ENCODE data around the gene TMEM252.

Gene TMEM252

DNA sequence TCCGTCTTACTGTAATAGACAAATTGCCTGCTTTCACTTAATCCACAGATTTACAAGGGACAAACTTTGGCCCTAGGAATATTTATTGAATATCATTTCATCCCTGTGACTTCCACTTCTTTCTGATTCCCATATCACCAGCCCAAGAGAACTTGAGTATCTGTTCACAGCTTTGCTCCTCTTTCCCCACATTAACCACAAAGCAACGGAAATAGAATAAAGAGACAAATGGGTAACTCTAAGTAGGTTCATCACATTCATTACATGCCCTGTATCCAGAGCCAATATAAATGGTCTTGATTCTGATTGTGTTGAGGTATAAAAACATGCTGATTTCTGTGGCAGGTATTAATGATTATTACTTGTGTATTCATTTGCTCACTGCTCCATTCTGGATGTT lies 41.9 kb downstream of the TMEM252 start:
- no peak for DNase-seq (ENCODE audit: low read depth in 2 of 2)

DNA sequence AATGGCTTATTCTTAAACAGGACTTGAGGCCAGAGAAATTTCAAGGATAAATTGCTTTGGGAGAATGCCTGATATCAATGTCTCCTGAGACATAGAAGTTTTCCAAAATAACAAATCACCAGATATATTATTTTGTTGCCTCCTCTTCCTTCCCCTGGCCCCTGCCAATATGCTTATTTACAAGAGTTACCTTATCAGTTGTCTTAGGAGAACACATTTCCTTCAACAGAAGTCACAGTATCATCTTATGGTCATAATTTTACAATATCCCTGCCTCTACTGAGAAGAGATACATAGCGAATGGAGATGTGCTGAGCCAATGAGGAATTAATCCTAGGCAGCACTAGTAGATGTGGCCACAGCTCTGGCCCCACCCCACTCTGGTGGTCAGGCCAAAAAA lies 43.1 kb downstream of the TMEM252 start:
- no peak for DNase-seq (ENCODE audit: low read depth in 2 of 2)

DNA sequence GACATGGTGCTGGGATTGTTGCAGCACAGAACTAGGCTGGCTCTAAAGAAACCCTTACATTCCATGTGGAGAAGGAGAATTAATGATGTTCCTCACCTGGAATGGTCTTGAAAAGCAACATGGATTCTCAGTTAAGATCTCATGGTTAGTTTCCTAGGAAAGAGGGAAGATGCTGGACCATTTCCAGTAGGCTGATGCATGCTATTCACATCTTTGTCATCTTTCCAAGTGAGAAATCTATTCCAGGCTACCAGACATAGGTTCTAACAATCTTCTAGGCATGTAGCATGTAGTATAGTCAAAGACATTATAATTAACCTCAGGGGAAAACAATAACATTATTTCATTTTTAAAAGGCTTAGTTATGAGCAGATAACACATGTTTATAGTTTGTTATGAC lies 44.3 kb downstream of the TMEM252 start:
- DNase-seq (ENCODE audit: low read depth in 2 of 2) = no peak

DNA sequence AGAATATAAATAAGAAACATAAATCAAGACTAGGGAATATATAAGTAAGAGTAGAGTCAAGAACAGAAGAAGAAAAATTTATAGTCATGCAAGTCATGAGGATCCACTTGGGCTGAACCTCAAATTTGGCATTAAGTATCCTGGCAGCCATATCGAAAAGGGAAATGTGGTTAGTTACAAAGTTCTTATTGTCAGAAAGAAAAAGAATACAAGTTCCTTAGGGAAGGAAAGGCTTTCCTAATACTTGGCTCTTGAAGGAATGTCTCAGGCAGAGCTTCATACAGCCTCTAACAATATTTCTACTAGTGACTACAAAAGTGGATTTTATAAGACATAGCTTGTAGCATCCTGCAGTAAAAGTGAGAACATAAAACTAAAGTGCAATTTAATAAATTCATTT lies 45.4 kb downstream of the TMEM252 start:
- DNase-seq (ENCODE audit: low read depth in 2 of 2) = no peak

DNA sequence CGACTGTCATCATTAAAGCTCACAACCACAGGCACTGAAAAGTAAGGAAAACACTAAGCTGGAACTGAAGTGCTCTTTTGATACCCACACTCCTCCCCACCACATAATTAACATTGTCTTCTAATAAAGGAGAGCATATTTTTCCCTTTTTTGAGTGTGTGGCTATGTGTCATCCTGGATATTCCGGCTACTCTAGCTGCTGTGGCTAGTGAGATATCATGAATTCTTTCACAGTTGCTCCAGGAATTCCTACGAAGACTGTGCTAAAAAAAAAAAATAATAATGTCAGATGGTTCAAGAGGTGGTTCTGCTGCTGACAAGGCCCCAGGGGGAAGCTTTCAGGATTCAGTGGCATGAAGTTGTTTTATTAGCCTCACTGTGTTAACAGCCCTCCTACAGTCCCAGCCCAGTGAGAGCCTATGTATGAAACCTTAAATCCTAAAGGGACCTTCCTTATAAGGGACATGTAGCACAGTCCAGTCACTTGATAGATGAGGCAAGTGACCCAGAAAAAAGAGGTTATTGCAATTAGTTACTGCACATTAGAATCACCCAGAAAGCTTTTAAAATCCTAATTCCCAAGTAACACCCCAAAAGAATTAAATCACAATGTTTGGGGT lies 46.6 kb downstream of the TMEM252 start:
- DNase-seq (ENCODE audit: low read depth in 2 of 2) = no peak

DNA sequence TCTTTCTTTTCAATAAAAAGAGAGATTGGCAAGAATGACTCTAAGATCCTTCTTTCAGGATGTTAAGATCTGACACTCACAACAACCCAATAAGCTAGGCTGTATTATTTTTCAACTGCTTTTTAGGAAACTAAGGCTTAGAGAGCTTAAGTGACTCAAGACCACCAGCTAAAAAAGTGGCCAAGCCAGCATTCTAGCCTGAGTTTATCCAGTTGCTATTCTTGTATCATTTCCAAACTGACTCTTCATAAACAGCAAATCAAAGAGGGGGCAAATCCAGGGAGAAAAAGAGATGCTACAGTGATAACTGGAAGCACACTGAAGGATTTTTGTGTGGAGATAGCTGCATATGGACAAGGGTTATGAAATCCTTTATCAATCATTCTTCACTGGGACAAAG lies 47.1 kb downstream of the TMEM252 start:
- DNase-seq (ENCODE audit: low read depth in 2 of 2) = no peak

DNA sequence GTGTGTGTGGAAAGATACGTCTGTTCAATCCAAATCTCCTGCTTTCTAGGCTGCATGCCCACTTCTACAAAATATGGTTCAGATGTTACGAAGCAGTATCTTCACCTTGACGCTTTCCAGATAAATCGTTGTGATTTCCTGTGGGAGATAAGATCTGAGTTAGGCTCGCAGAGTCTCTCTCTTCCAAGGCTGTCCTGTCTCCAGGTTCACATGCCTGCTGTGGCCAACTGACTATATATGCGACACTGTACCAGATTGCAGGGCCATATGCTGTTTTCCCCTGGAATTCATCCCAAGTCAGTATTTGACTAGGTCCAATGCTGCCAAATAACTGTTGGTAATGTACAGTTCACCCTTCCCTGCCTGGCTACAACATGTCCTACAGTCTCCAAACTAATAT lies 47.9 kb downstream of the TMEM252 start:
- no peak for DNase-seq (ENCODE audit: low read depth in 2 of 2)

DNA sequence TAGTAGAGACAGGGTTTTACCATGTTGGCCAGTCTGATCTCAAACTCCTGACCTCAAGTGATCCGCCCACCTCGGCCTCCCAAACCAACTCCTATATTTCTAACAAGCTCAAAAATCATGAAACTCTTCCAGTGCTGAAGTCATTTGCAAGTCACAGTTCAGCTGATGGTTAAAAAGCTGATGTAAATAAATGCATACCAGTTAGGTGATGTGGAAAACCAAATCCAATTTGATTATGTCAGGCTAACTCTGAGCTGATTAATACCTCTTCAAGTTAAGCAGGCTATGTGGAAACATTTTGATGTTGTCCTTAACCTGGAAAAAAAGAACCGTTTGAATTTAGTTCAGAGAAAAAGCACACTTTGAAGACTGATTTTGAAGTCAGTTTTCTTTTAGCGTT lies 51.0 kb downstream of the TMEM252 start:
- DNase-seq (ENCODE audit: low read depth in 2 of 2) = no peak

DNA sequence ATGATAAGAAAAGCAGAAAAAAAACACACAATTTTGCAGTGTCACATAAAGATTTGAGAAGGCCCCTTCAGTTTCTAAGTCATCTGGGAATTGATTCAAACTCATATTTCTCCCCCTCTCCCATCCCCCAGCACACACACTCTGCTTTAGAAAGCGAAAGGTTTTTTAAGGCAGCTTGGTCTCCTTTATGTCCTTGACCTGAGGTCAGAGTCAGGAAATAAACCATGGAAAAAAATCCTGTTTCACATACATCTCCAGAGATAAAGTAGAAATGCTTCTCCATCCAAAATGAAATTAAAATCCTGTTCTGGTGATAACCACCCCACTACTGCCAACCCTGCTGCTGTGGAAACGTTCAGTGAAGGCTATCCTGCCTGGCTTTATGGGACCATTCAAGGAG lies 52.6 kb downstream of the TMEM252 start:
- no peak for DNase-seq (ENCODE audit: low read depth in 2 of 2)
